Cardiac muscle cell (in vitro differentiated cells and primary cell): ENCODE results near the gene CRAMP1. TPM values are rescaled to one million over a fixed set of nuclear protein-coding genes. Genes with fewer than 3 reads are reported as not detected.
"Not testable (repeated sequence)": the region's sequence is repeated elsewhere in the genome, so short reads cannot be mapped to it uniquely, and the experiment has no call there.

Source experiments
- DNase-seq, 2 donors: peaks; one replicate each; pipeline versions ENCODE4 v3.0.0 to v3.0.0-alpha.2; 2010 to 2017; ENCODE audit warnings: low read depth in 1 of 2, low spot score in 1 of 2
- H3K27ac ChIP-seq: fragments of 200-600 bp; sonication (generic); 2 replicates; pipeline ENCODE4 v1.5.1; 2016
- H3K27me3 ChIP-seq: fragments of 200-600 bp; sonication (generic); 2 replicates; pipeline ENCODE4 v1.6.0; 2016; ENCODE audit warnings: control low read depth
- H3K36me3 ChIP-seq: fragments of 200-600 bp; sonication (generic); 2 replicates; pipeline ENCODE4 v1.5.1; 2016; ENCODE audit warnings: control low read depth
- H3K4me1 ChIP-seq: fragments of 200-600 bp; sonication (generic); 2 replicates; pipeline ENCODE4 v1.8.1; 2017; ENCODE audit warnings: low read depth, mild to moderate bottlenecking, mixed run types
- H3K4me3 ChIP-seq: fragments of 200-600 bp; sonication (generic); 2 replicates; pipeline ENCODE4 v1.5.1; 2016; ENCODE audit warnings: mild to moderate bottlenecking
- H3K9me3 ChIP-seq: fragments of 200-600 bp; sonication (generic); 2 replicates; pipeline ENCODE4 v1.5.1; 2017; ENCODE audit warnings: low read depth, mild to moderate bottlenecking, control low read depth
- CTCF ChIP-seq: IDR thresholded peaks from 2 replicates; pipeline ENCODE4 v1.5.1; 2012; ENCODE audit warnings: low read depth, mild to moderate bottlenecking, low read length
- polyA plus RNA-seq: library from polyadenylated mRNA; unstranded; fragments of >200 nt; fragmentation: Nextera tagmentation; extraction: Ambion mirVana; gene quantifications from 2 replicates; pipeline ENCODE4 v1.2.1, GENCODE V29; 2016
- total RNA-seq: library from RNA; depleted of rRNA; stranded (reverse); fragments of >200 nt; gene quantifications from 2 replicates; pipeline ENCODE4 v1.2.3, GENCODE V29; 2016

The CRAMP1 gene
- total and polyA plus RNA-seq, 2 experiments from 2014 or later: 7.7 to 15.3 TPM

GRCh38 chr16:1691956-1692355 is 79.8 kb downstream of the CRAMP1 start:
- no peaks in the 10 kb centered on the region for H3K9me3 ChIP-seq
- TF ChIP-seq CTCF: no peak
- peak in 1 of 2 donors; percentile 64 for DNase-seq
- no peak overlapping the region for H3K4me3 ChIP-seq
- peaks cover 36% of the 10 kb centered on the region for H3K36me3 ChIP-seq
- H3K4me1 ChIP-seq: no peaks in the 10 kb centered on the region
- H3K27me3 ChIP-seq: no peaks in the 10 kb centered on the region
- H3K27ac ChIP-seq: peak overlapping the region; percentile 13

- Histone ChIP-seq H3K9me3 (no peaks in the 10 kb centered on the region), H3K4me3 (no peak overlapping the region), H3K4me1 (no peaks in the 10 kb centered on the region), H3K27ac (no peak overlapping the region), H3K36me3 (peaks cover 53% of the 10 kb centered on the region), H3K27me3 (no peaks in the 10 kb centered on the region)
- TF ChIP-seq CTCF: no peak
- no peak for DNase-seq
Observed at GRCh38 chr16:1696863-1697262, 84.7 kb downstream of the CRAMP1 start.

GRCh38 chr16:1698680-1699079 is 86.5 kb downstream of the CRAMP1 start:
- H3K36me3 ChIP-seq: peaks cover 40% of the 10 kb centered on the region
- H3K9me3 ChIP-seq: no peaks in the 10 kb centered on the region
- no peaks in the 10 kb centered on the region for H3K4me1 ChIP-seq
- no peak overlapping the region for H3K4me3 ChIP-seq
- TF ChIP-seq CTCF: no peak
- no peaks in the 10 kb centered on the region for H3K27me3 ChIP-seq
- DNase-seq: no peak
- H3K27ac ChIP-seq: no peak overlapping the region

- no peak for TF ChIP-seq CTCF
Observed at GRCh38 chr16:1700246-1700645, 88.1 kb downstream of the CRAMP1 start.

GRCh38 chr16:1701216-1701878 is 89.2 kb downstream of the CRAMP1 start:
- no peaks in the 10 kb centered on the region for H3K27me3 ChIP-seq
- no peak overlapping the region for H3K4me3 ChIP-seq
- peaks cover 2% of the 10 kb centered on the region for H3K4me1 ChIP-seq
- no peak for DNase-seq
- H3K27ac ChIP-seq: no peak overlapping the region
- peaks cover 25% of the 10 kb centered on the region for H3K36me3 ChIP-seq
- TF ChIP-seq CTCF: no peak
- no peaks in the 10 kb centered on the region for H3K9me3 ChIP-seq

More at GRCh38 chr16:1700246-1700645, 88.1 kb downstream of the CRAMP1 start:
- H3K4me3 ChIP-seq: no peak overlapping the region
- H3K4me1 ChIP-seq: peaks cover 2% of the 10 kb centered on the region
- no peak for DNase-seq
- peaks cover 30% of the 10 kb centered on the region for H3K36me3 ChIP-seq
- no peak overlapping the region for H3K27ac ChIP-seq
- no peaks in the 10 kb centered on the region for H3K27me3 ChIP-seq
- H3K9me3 ChIP-seq: no peaks in the 10 kb centered on the region

GRCh38 chr16:1705324-1705687 is 93.1 kb downstream of the CRAMP1 start:
- Histone ChIP-seq H3K27ac (peak overlapping the region; percentile 88), H3K4me3 (peak overlapping the region; percentile 93), H3K4me1 (peaks cover 30% of the 10 kb centered on the region), H3K36me3 (peaks cover 10% of the 10 kb centered on the region)
- not testable (repeated sequence) for H3K27me3 ChIP-seq, H3K9me3 ChIP-seq
- DNase-seq: peak; percentile 32
